ENCODE data around the gene C1orf198.

DNA sequence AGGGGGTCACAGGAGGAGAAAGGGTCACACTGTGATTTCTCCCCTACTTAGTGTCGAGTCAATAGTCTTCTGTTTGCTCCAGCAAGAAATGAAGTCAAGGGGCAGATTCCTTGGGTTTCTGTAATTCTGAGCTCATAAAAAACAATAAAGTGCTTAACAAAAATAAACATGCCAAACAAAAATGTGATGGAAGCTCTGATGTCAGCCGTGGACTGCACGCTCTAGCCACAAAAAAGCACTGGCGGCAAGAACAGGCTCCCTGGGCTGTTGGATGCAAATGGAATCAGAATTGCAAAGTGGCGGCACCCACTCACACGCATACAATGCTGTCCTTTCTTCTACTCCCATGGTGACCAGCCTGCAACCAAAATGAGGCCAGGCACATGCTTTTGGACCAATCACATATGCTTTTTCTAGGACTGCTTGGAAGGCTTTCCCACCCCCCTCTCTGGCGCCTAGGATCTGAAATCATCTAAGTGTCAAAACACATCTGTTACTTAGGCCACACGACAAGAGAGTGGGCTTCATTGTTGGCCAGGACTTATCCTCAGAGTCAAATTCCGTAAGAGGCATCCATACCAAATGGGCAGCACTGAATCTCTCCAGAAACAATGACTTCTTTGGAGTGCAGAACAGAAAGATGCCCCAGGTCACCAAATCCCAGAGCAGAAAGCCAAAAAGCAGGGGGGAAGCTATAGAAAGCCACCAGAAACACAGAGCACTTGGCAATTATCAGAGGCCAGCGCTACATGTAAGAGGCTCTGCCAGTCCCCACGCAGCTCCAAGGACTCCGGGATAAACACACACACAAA lies 9.2 kb downstream of the C1orf198 start:
- TF ChIP-seq, protein P1, sequence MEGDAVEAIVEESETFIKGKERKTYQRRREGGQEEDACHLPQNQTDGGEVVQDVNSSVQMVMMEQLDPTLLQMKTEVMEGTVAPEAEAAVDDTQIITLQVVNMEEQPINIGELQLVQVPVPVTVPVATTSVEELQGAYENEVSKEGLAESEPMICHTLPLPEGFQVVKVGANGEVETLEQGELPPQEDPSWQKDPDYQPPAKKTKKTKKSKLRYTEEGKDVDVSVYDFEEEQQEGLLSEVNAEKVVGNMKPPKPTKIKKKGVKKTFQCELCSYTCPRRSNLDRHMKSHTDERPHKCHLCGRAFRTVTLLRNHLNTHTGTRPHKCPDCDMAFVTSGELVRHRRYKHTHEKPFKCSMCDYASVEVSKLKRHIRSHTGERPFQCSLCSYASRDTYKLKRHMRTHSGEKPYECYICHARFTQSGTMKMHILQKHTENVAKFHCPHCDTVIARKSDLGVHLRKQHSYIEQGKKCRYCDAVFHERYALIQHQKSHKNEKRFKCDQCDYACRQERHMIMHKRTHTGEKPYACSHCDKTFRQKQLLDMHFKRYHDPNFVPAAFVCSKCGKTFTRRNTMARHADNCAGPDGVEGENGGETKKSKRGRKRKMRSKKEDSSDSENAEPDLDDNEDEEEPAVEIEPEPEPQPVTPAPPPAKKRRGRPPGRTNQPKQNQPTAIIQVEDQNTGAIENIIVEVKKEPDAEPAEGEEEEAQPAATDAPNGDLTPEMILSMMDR (conservative IDR thresholded peaks at IDR 0.05): no peak
- TF ChIP-seq ZFX (IDR thresholded peaks at IDR 0.05): no peak

Data from C4-2B (cell line).